ENCODE measurements around the gene ACTR3. TPM values are rescaled to one million over a fixed set of nuclear protein-coding genes. Genes with fewer than 3 reads are reported as not detected.

The ACTR3 gene
- total RNA-seq, 1 experiment from 2014 or later, result 340 TPM

GRCh38 chr2:113854208-113854607 lies 35.7 kb upstream of the ACTR3 start:
- no peak for TF ChIP-seq CTCF (IDR thresholded peaks at IDR 0.05; ENCODE audit: insufficient read depth in 1 of 2, low read depth in 1 of 2, low read length in 1 of 2, severe bottlenecking in 1 of 2, unreplicated experiment in 1 of 2)
- no peaks in the 10 kb centered on the region for H3K9me3 Mint-ChIP-seq (ENCODE audit: unreplicated experiment)
- H3K4me1 ChIP-seq, result peaks cover 9% of the 10 kb centered on the region; the same call in 1 of the 2 replicates
- H3K36me3 ChIP-seq (ENCODE audit: control insufficient read depth, insufficient read depth, low read length), result no peaks in the 10 kb centered on the region
- BruUV-seq (replicated peaks), result no TSS peak
- no peaks in the 10 kb centered on the region for H3K36me3 Mint-ChIP-seq (ENCODE audit: insufficient read depth, unreplicated experiment)
- H3K9me3 ChIP-seq, result peaks cover 4% of the 10 kb centered on the region; the same call in 1 of the 2 replicates
- peaks cover 8% of the 10 kb centered on the region for H3K4me1 Mint-ChIP-seq (ENCODE audit: low read depth, unreplicated experiment)
- H3K27me3 ChIP-seq (replicated peaks; ENCODE audit: control insufficient read depth, insufficient read depth, low read length), result no peaks in the 10 kb centered on the region
- H3K27me3 Mint-ChIP-seq (ENCODE audit: insufficient read depth, unreplicated experiment), result no peaks in the 10 kb centered on the region
- H3K27ac Mint-ChIP-seq (ENCODE audit: unreplicated experiment), result no peak overlapping the region
- no peak overlapping the region for H3K4me3 Mint-ChIP-seq (ENCODE audit: unreplicated experiment)
- no peak overlapping the region for H3K4me3 ChIP-seq (ENCODE audit: low read depth, low read length)
- intact Hi-C loops (cut with micrococcal nuclease; ENCODE audit: unreplicated experiment), result no loop called here
- POLR2A ChIA-PET, result no interaction called here
- CTCF ChIA-PET, result interaction anchor here (0.7 kb wide), 1 partner anchor 36 kb away, joined by 3 read pairs; no protein-coding TSS in a partner anchor
- no peak for DNase-seq

GRCh38 chr2:113854970-113855740 lies 34.7 kb upstream of the ACTR3 start:
- H3K27me3 Mint-ChIP-seq (ENCODE audit: insufficient read depth, unreplicated experiment), result no peaks in the 10 kb centered on the region
- Histone ChIP-seq H3K9me3 (peaks cover 2% of the 10 kb centered on the region; the same call in 1 of the 2 replicates), H3K27me3 (replicated peaks; ENCODE audit: control insufficient read depth, insufficient read depth, low read length) (no peaks in the 10 kb centered on the region), H3K4me1 (peaks cover 6% of the 10 kb centered on the region; the same call in 1 of the 2 replicates), H3K4me3 (ENCODE audit: low read depth, low read length) (no peak overlapping the region), H3K36me3 (ENCODE audit: control insufficient read depth, insufficient read depth, low read length) (no peaks in the 10 kb centered on the region)
- H3K27ac Mint-ChIP-seq (ENCODE audit: unreplicated experiment), result no peak overlapping the region
- no peak overlapping the region for H3K4me3 Mint-ChIP-seq (ENCODE audit: unreplicated experiment)
- intact Hi-C loops (cut with micrococcal nuclease; ENCODE audit: unreplicated experiment), result no loop called here
- no peak for DNase-seq
- no peaks in the 10 kb centered on the region for H3K36me3 Mint-ChIP-seq (ENCODE audit: insufficient read depth, unreplicated experiment)
- POLR2A ChIA-PET, result no interaction called here
- no peak for TF ChIP-seq CTCF (IDR thresholded peaks at IDR 0.05; ENCODE audit: insufficient read depth in 1 of 2, low read depth in 1 of 2, low read length in 1 of 2, severe bottlenecking in 1 of 2, unreplicated experiment in 1 of 2)
- no TSS peak for BruUV-seq (replicated peaks)
- H3K9me3 Mint-ChIP-seq (ENCODE audit: unreplicated experiment), result no peaks in the 10 kb centered on the region
- H3K4me1 Mint-ChIP-seq (ENCODE audit: low read depth, unreplicated experiment), result peaks cover 8% of the 10 kb centered on the region
- CTCF ChIA-PET, result no interaction called here

GRCh38 chr2:113857464-113857863 lies 32.4 kb upstream of the ACTR3 start:
- Mint-ChIP-seq H3K4me1 (ENCODE audit: low read depth, unreplicated experiment) (no peaks in the 10 kb centered on the region), H3K27ac (ENCODE audit: unreplicated experiment) (no peak overlapping the region), H3K27me3 (ENCODE audit: insufficient read depth, unreplicated experiment) (no peaks in the 10 kb centered on the region), H3K9me3 (ENCODE audit: unreplicated experiment) (no peaks in the 10 kb centered on the region), H3K36me3 (ENCODE audit: insufficient read depth, unreplicated experiment) (no peaks in the 10 kb centered on the region), H3K4me3 (ENCODE audit: unreplicated experiment) (no peak overlapping the region)
- H3K36me3 ChIP-seq (ENCODE audit: control insufficient read depth, insufficient read depth, low read length), result no peaks in the 10 kb centered on the region
- no TSS peak for BruUV-seq (replicated peaks)
- H3K4me1 ChIP-seq, result no peaks in the 10 kb centered on the region
- CTCF ChIA-PET, result interaction anchor here (0.5 kb wide), 1 partner anchor 138 kb away, joined by 7 read pairs; no protein-coding TSS in a partner anchor
- no peak for DNase-seq
- no peak for TF ChIP-seq CTCF (IDR thresholded peaks at IDR 0.05; ENCODE audit: insufficient read depth in 1 of 2, low read depth in 1 of 2, low read length in 1 of 2, severe bottlenecking in 1 of 2, unreplicated experiment in 1 of 2)
- H3K27me3 ChIP-seq (replicated peaks; ENCODE audit: control insufficient read depth, insufficient read depth, low read length), result no peaks in the 10 kb centered on the region
- intact Hi-C loops (cut with micrococcal nuclease; ENCODE audit: unreplicated experiment), result no loop called here
- H3K4me3 ChIP-seq (ENCODE audit: low read depth, low read length), result no peak overlapping the region
- H3K9me3 ChIP-seq, result no peaks in the 10 kb centered on the region
- POLR2A ChIA-PET, result no interaction called here

Data from Caco-2 (cell line).